Measurements from ENCODE around the gene CFAP97.
"Not testable (repeated sequence)": the region's sequence is repeated elsewhere in the genome, so short reads cannot be mapped to it uniquely, and the experiment has no call there.

CFAP97 gene

DNA sequence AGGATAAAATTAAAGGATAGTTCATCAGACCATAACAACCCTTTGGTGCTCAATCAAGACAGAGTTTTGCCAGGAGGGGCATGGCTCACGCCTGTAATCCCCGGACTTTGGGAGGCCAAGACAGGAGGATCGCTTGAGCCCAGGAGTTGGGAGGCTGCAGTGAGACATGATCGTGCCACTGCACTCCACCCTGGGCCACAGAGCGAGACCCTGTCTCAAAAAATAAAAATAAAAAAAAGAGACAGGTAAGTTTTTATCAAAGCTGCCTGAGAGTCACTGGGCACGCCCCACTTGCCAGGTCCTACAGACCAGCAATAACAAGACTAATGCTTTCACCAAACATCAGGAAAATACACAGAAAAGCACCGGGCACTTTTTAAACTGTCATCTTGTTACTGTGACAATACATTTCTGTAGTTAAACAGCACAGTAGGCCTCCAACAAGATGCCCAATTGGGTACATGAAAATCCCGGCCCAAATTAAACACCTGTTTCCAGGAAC lies 765 bp downstream of the CFAP97 start:
- Histone ChIP-seq H3K4me3 (ENCODE audit: low read length in 2 of 2) (peak overlapping the region; percentile 66 to 70), H3K27me3 (ENCODE audit: control insufficient read depth in 2 of 2, insufficient read depth in 2 of 2, low read length in 2 of 2) (no peaks in the 10 kb centered on the region), H3K27ac (ENCODE audit: low read depth in 2 of 2, low read length in 2 of 2) (peak overlapping the region; percentile 82 to 84), H3K36me3 (ENCODE audit: control insufficient read depth in 2 of 2, insufficient read depth in 2 of 2, low read length in 2 of 2) (peaks cover 0 to 2% of the 10 kb centered on the region in 2 donors), H3K9ac (ENCODE audit: low read depth in 1 of 2, low read length in 2 of 2) (peak overlapping the region; percentile 18 to 88), H3K9me3 (ENCODE audit: control insufficient read depth in 2 of 2, low read length in 2 of 2) (no peaks in the 10 kb centered on the region), H3K4me1 (ENCODE audit: control insufficient read depth in 2 of 2, insufficient read depth in 2 of 2, low read length in 2 of 2) (peaks cover 7 to 10% of the 10 kb centered on the region in 2 donors)

DNA sequence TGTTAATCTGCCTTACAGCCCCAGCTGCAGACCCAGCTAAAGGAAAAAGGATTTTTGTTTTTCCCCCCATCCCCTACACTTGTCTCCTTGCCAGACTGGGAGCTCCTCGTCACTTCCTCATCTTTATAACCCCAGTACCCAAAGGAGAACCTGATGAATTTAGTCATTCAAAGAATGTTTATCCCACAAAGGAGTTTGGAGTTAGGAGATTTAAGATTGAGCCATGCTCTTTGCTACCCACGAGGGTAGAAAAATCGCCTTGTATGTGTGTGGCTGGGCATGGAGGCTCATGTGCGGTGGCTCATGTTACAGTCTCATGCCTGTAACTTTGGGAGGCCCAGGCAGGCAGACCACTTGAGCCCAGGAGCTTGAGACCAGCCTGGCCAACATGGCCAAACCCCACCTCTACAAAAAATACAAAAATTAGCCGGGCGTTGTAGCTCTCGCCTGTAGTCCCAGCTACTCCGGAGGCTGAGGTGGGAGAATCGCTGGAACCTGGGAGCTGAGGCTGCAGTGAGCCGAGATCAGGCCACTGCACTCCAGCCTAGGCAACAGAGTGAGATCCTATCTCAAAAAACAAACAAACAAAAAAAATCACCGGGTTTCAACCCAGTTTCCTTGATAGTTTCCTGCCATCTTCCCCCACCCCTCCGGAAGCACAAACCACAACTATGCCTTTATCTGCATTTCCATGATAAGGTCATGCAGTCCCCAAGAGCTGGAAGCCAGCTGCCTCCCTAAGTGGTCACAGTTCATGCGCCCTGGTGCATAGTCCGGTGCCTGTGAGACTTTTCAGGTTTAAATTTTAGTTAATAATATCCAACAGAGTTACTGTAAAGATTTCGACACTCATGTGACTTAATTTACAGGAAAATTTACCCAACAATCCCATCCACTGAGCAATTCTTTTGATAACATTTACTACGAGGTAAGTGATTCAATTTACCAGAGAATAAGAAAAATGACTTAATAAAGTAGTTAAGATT lies 1.5 kb downstream of the CFAP97 start:
- H3K36me3 ChIP-seq (ENCODE audit: control insufficient read depth in 2 of 2, insufficient read depth in 2 of 2, low read length in 2 of 2): peaks cover 0 to 2% of the 10 kb centered on the region in 2 donors
- H3K4me1 ChIP-seq (ENCODE audit: control insufficient read depth in 2 of 2, insufficient read depth in 2 of 2, low read length in 2 of 2): peaks cover 7 to 10% of the 10 kb centered on the region in 2 donors
- no peak overlapping the region for H3K4me3 ChIP-seq (ENCODE audit: low read length in 2 of 2)
- no peak overlapping the region for H3K27ac ChIP-seq (ENCODE audit: low read depth in 2 of 2, low read length in 2 of 2)
- H3K9ac ChIP-seq (ENCODE audit: low read depth in 1 of 2, low read length in 2 of 2): no peak overlapping the region
- H3K27me3 ChIP-seq (ENCODE audit: control insufficient read depth in 2 of 2, insufficient read depth in 2 of 2, low read length in 2 of 2): no peaks in the 10 kb centered on the region
- H3K9me3 ChIP-seq (ENCODE audit: control insufficient read depth in 2 of 2, low read length in 2 of 2): no peaks in the 10 kb centered on the region

DNA sequence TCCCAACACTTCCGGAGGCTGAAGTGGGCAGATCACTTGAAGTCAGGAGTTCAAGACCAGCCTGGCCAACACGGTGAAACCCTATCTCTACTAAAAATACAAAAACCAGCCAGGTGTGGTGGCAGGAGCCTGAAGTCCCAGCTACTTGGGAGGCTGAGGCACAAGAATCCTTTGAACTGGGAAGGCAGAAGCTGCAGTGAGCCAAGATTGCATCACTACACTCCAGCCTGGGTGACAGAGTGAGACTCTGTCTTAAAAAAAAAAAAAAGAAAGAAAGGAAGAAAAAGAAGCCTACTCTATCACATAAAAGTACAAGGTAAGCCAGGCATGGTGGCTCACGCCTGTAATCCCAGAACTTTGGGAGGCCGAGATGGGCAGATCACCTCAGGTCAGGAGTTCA lies 5.6 kb downstream of the CFAP97 start:
- not testable (repeated sequence) for H3K9me3 ChIP-seq (ENCODE audit: control insufficient read depth in 2 of 2, low read length in 2 of 2); H3K27ac ChIP-seq (ENCODE audit: low read depth in 2 of 2, low read length in 2 of 2); H3K27me3 ChIP-seq (ENCODE audit: control insufficient read depth in 2 of 2, insufficient read depth in 2 of 2, low read length in 2 of 2); H3K4me3 ChIP-seq (ENCODE audit: low read length in 2 of 2); H3K9ac ChIP-seq (ENCODE audit: low read depth in 1 of 2, low read length in 2 of 2); H3K36me3 ChIP-seq (ENCODE audit: control insufficient read depth in 2 of 2, insufficient read depth in 2 of 2, low read length in 2 of 2); H3K4me1 ChIP-seq (ENCODE audit: control insufficient read depth in 2 of 2, insufficient read depth in 2 of 2, low read length in 2 of 2)

DNA sequence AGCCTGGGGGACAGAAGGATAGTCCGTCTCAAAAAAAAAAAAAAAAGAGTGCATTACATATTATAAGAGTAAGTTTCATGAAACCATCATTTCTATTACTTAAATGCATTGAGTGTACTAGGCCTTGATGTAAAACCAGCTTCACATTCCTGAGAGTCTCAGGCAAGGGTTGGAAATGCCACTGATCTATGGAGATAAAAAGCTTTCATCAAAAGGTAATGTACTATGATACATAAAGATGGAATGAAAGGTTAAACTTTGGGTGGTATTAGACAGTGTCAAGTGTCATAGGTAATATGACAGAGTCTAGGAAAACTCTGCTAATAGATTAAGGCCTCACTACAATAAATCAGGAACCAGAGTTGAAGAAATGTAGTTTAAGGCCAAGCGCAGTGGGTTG lies 7.4 kb downstream of the CFAP97 start:
- H3K27ac ChIP-seq (ENCODE audit: low read depth in 2 of 2, low read length in 2 of 2): no peak overlapping the region
- no peaks in the 10 kb centered on the region for H3K27me3 ChIP-seq (ENCODE audit: control insufficient read depth in 2 of 2, insufficient read depth in 2 of 2, low read length in 2 of 2)
- no peaks in the 10 kb centered on the region for H3K9me3 ChIP-seq (ENCODE audit: control insufficient read depth in 2 of 2, low read length in 2 of 2)
- no peak overlapping the region for H3K4me3 ChIP-seq (ENCODE audit: low read length in 2 of 2)
- no peaks in the 10 kb centered on the region for H3K4me1 ChIP-seq (ENCODE audit: control insufficient read depth in 2 of 2, insufficient read depth in 2 of 2, low read length in 2 of 2)
- H3K9ac ChIP-seq (ENCODE audit: low read depth in 1 of 2, low read length in 2 of 2): no peak overlapping the region
- peaks cover 0 to 2% of the 10 kb centered on the region in 2 donors for H3K36me3 ChIP-seq (ENCODE audit: control insufficient read depth in 2 of 2, insufficient read depth in 2 of 2, low read length in 2 of 2)

DNA sequence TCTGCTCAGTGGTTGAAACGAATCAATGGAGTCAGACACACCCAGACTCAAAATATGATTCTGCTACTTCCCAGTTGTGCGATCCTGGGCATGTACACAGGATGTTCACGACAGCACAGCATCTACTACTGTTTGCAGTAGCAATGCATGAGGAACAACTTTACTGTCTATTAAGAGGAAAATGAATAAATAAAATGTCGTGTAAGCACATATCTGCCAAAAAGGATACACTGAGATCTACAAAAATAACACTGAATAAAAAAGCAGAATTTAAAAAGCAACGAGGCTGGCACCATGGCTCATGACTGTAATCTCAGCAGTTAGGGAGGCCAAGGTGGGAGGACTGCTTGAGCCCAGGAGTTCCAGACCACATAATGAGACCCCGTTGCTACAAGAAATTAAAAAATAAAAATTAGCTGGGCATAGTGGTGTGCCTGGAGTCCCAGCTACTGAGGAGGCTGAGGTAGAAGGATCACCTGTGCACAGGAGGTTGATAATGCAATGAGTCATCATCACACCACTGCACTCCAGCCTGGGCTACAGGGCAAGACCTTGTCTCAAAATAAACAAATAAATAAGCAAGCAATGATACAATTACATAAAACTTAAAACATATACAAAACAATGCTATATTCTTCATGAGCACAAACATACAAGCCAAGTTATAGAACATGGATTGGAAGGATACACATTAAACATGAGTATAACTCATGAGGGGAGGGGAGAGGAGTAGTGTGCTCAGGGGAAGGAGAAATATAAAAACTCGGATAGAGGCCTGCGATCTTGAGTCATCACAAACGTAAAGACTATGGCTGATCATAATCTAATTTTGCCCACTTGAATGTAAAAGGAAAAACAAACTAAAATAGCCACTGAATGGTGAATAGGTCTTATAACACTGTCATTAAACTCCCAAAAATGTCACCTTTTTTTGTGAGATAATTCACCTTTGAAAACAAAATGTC lies 8.6 kb downstream of the CFAP97 start:
- Histone ChIP-seq H3K4me3 (ENCODE audit: low read length in 2 of 2) (no peak overlapping the region), H3K4me1 (ENCODE audit: control insufficient read depth in 2 of 2, insufficient read depth in 2 of 2, low read length in 2 of 2) (no peaks in the 10 kb centered on the region), H3K27me3 (ENCODE audit: control insufficient read depth in 2 of 2, insufficient read depth in 2 of 2, low read length in 2 of 2) (no peaks in the 10 kb centered on the region), H3K36me3 (ENCODE audit: control insufficient read depth in 2 of 2, insufficient read depth in 2 of 2, low read length in 2 of 2) (peaks cover 5 to 6% of the 10 kb centered on the region in 2 donors), H3K9me3 (ENCODE audit: control insufficient read depth in 2 of 2, low read length in 2 of 2) (no peaks in the 10 kb centered on the region), H3K9ac (ENCODE audit: low read depth in 1 of 2, low read length in 2 of 2) (no peak overlapping the region), H3K27ac (ENCODE audit: low read depth in 2 of 2, low read length in 2 of 2) (no peak overlapping the region)

DNA sequence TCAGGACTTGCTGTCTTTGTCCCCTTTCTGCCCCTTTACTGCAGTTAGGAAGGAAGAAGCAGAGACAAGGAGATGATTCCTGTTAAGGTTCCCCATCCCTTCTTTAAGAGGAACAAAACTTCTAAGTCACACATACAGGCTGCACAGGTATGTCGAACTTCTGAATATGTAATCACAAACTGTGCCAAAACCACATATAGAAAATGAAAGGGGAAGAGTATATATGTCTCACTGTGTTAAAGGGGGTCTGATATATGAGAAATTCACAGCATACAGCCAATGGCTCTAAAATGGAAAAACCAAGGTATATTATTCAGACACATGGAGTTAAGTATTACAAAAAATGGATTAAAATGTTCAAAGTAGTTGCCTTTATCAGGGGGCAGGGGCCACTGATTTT lies 11.7 kb downstream of the CFAP97 start:
- no peak overlapping the region for H3K4me3 ChIP-seq (ENCODE audit: low read length in 2 of 2)
- H3K27me3 ChIP-seq (ENCODE audit: control insufficient read depth in 2 of 2, insufficient read depth in 2 of 2, low read length in 2 of 2): no peaks in the 10 kb centered on the region
- H3K9ac ChIP-seq (ENCODE audit: low read depth in 1 of 2, low read length in 2 of 2): no peak overlapping the region
- peaks cover 11% of the 10 kb centered on the region in 2 donors for H3K36me3 ChIP-seq (ENCODE audit: control insufficient read depth in 2 of 2, insufficient read depth in 2 of 2, low read length in 2 of 2)
- no peaks in the 10 kb centered on the region for H3K4me1 ChIP-seq (ENCODE audit: control insufficient read depth in 2 of 2, insufficient read depth in 2 of 2, low read length in 2 of 2)
- H3K27ac ChIP-seq (ENCODE audit: low read depth in 2 of 2, low read length in 2 of 2): no peak overlapping the region
- H3K9me3 ChIP-seq (ENCODE audit: control insufficient read depth in 2 of 2, low read length in 2 of 2): no peaks in the 10 kb centered on the region

DNA sequence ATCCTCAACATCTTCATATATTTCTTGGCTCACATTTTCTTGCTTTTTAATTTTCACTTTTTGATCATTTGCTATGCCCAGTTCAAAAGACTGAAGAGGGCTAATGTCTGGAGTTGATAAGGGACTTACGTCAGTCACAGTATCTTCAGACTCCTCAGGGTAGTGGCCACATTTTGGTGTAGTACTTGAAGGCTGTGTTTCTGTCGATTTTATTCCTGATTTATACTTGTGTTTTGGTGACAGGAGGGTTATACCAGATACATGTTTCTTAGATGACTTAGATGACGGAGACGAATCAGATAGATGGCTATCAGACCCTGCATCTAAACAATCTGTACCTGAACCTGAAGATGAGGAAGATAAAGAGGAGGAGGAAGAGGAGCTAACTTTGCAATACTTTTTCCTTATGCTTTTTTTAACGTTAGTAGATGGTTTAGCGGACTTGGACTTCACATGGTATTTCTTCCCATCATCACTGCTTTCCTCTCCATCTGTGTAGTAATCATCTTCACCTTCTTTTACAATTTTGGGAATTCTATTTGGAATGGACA lies 13.4 kb downstream of the CFAP97 start:
- Histone ChIP-seq H3K36me3 (ENCODE audit: control insufficient read depth in 2 of 2, insufficient read depth in 2 of 2, low read length in 2 of 2) (peaks cover 11% of the 10 kb centered on the region in 2 donors), H3K9me3 (ENCODE audit: control insufficient read depth in 2 of 2, low read length in 2 of 2) (no peaks in the 10 kb centered on the region), H3K27me3 (ENCODE audit: control insufficient read depth in 2 of 2, insufficient read depth in 2 of 2, low read length in 2 of 2) (no peaks in the 10 kb centered on the region), H3K27ac (ENCODE audit: low read depth in 2 of 2, low read length in 2 of 2) (no peak overlapping the region), H3K4me3 (ENCODE audit: low read length in 2 of 2) (no peak overlapping the region), H3K4me1 (ENCODE audit: control insufficient read depth in 2 of 2, insufficient read depth in 2 of 2, low read length in 2 of 2) (no peaks in the 10 kb centered on the region), H3K9ac (ENCODE audit: low read depth in 1 of 2, low read length in 2 of 2) (no peak overlapping the region)

DNA sequence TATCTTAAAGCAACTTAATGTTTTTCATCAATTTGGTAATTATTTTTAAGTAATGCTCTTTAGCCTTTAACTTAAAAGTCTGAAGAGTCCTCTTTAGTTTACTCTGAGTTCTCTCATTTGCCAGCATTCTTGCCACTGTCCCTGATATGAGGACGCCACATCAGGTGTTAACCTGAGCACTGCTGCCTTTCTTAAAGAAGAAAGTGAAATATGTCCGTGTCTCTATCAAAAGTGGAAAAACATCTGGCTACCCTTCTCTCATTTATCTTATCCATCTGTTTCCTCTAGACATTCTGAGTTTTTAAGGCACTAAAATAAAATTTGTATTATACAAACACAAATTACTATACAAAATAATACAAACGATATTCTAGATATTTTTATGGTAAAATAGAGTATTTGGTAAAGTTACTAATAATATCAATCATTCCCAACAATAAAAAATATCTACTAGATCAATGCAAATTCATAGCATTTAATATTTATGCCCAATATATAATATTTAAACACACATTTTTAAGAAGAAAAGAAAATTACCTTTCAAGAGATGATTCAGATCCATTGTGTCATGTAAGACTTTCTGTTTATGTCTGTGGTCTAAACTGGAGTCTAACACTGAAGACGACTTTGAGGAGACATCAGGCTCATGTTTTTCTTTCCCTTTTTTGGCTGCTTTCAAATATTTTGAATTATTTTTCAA lies 14.0 kb downstream of the CFAP97 start:
- H3K27ac ChIP-seq (ENCODE audit: low read depth in 2 of 2, low read length in 2 of 2): no peak overlapping the region
- H3K27me3 ChIP-seq (ENCODE audit: control insufficient read depth in 2 of 2, insufficient read depth in 2 of 2, low read length in 2 of 2): no peaks in the 10 kb centered on the region
- no peak overlapping the region for H3K4me3 ChIP-seq (ENCODE audit: low read length in 2 of 2)
- no peaks in the 10 kb centered on the region for H3K9me3 ChIP-seq (ENCODE audit: control insufficient read depth in 2 of 2, low read length in 2 of 2)
- no peaks in the 10 kb centered on the region for H3K4me1 ChIP-seq (ENCODE audit: control insufficient read depth in 2 of 2, insufficient read depth in 2 of 2, low read length in 2 of 2)
- peaks cover 11% of the 10 kb centered on the region in 2 donors for H3K36me3 ChIP-seq (ENCODE audit: control insufficient read depth in 2 of 2, insufficient read depth in 2 of 2, low read length in 2 of 2)
- no peak overlapping the region for H3K9ac ChIP-seq (ENCODE audit: low read depth in 1 of 2, low read length in 2 of 2)

DNA sequence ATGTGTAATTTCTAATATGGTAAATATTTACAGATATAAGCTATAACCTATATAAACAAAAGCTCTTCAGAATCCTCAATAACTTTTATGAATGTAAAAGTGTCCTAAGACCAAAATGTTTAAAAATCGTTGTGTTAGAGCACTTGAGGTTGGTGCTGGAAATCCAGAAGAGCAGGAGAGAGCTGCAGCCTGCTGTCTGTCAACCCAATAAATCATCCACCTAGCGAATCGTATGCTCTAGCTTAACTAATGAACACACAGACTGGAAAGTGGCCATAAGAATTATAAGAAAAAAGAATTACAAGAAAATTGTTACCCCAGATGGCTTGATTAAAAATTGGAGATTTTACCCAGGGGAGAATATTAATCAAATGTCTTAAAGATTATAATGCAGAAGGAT lies 17.0 kb downstream of the CFAP97 start:
- H3K27ac ChIP-seq (ENCODE audit: low read depth in 2 of 2, low read length in 2 of 2): no peak overlapping the region
- H3K36me3 ChIP-seq (ENCODE audit: control insufficient read depth in 2 of 2, insufficient read depth in 2 of 2, low read length in 2 of 2): peaks cover 11 to 14% of the 10 kb centered on the region in 2 donors
- H3K9me3 ChIP-seq (ENCODE audit: control insufficient read depth in 2 of 2, low read length in 2 of 2): no peaks in the 10 kb centered on the region
- no peak overlapping the region for H3K9ac ChIP-seq (ENCODE audit: low read depth in 1 of 2, low read length in 2 of 2)
- no peak overlapping the region for H3K4me3 ChIP-seq (ENCODE audit: low read length in 2 of 2)
- no peaks in the 10 kb centered on the region for H3K4me1 ChIP-seq (ENCODE audit: control insufficient read depth in 2 of 2, insufficient read depth in 2 of 2, low read length in 2 of 2)
- no peaks in the 10 kb centered on the region for H3K27me3 ChIP-seq (ENCODE audit: control insufficient read depth in 2 of 2, insufficient read depth in 2 of 2, low read length in 2 of 2)
